Cardiac fibroblast (primary cell): ENCODE data around the gene ALK.

Experiments used
- DNase-seq, 2 donors: peaks; one replicate each; pipeline versions ENCODE4 v3.0.0 to v3.0.0-alpha.2; 2010; ENCODE audit warnings: low read depth in 2 of 2
- H3K4me3 ChIP-seq, 2 donors: replicated peaks in 1 of 2; 1 replicate in 1 of 2; 2 replicates in 1 of 2; pipeline ENCODE4 v1.5.1; 2011; ENCODE audit warnings: low read depth in 2 of 2, low read length in 2 of 2, mild to moderate bottlenecking in 2 of 2, moderate library complexity in 1 of 2
- TF ChIP-seq, protein P1 (sequence below): IDR thresholded peaks from one replicate; pipeline ENCODE4 v1.5.1; 2011; ENCODE audit warnings: low read depth, mild to moderate bottlenecking, low read length, inconsistent platforms

Gene ALK

DNA sequence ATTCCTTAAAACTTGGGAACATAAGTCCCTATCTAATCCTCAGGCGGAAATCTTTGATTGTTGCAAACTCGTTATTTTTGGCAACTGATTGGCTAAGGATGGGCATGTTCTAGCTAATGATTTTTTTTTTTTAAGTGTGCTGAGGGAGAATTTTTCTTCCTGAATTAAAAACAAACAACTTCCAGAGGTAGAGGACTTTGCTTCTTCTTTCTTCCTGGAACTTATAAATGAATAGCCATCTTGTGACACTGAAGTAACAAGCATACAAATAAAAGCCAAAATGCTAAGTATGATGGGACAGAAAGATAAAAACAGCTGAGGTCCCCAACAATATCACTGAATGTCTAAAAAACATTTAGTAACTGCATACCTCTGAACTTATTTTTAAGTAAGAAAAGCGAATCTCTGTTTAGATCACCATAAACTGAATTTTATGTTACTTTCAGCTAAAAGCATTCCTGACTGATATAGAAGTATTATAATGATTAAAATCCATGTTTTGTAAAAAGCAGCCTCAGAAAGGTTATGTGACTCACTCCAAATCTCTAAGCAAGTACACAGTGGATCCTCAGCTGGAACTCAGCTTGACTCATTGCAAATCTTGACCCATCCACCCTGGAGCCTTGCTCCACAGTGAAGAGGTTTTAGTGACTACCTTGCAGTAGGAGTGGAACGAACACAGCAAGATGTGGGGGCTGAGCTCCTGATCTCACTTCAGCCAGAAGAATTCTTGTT lies 461.8 kb downstream of the ALK start:
- no peak overlapping the region for H3K4me3 ChIP-seq
- DNase-seq, result peak; percentile 42 to 84
- TF ChIP-seq, protein P1, sequence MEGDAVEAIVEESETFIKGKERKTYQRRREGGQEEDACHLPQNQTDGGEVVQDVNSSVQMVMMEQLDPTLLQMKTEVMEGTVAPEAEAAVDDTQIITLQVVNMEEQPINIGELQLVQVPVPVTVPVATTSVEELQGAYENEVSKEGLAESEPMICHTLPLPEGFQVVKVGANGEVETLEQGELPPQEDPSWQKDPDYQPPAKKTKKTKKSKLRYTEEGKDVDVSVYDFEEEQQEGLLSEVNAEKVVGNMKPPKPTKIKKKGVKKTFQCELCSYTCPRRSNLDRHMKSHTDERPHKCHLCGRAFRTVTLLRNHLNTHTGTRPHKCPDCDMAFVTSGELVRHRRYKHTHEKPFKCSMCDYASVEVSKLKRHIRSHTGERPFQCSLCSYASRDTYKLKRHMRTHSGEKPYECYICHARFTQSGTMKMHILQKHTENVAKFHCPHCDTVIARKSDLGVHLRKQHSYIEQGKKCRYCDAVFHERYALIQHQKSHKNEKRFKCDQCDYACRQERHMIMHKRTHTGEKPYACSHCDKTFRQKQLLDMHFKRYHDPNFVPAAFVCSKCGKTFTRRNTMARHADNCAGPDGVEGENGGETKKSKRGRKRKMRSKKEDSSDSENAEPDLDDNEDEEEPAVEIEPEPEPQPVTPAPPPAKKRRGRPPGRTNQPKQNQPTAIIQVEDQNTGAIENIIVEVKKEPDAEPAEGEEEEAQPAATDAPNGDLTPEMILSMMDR, result no peak

- no peak for DNase-seq
- TF ChIP-seq, protein P1, result no peak
Measured at GRCh38 chr2:29456429-29456828, 465.0 kb downstream of the ALK start.

DNA sequence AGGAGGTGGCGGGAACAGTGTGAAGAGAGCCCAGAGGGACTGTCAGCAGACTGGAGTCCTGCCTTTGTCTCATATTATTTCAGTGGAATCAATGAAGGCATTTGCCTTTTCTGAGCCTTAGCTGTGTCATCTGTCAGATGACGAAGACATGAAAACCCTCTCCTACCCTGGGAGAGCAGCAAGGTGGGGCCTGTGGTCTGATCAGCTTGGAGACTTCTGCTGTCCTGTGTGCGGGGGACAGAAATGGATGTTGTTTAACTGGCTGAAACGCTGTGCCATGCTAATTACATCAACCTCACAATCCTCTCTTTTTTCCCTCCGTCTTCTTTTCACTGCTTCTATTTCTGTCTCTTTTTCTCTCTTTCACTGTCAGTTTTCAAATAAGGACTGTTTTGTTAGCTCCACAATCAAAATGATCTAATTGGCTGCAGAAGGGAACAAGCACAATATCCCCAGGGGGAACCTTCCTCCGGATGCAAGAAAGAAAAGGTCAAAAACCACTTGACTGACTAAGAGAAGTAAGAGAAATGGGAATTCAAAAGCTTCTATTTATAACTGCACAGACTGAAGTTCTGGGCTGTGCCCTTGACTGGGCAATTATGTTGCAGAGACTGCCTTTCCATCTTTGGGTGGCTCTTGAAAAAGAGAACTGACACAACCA lies 466.1 kb downstream of the ALK start:
- no peak overlapping the region for H3K4me3 ChIP-seq
- TF ChIP-seq, protein P1, result no peak
- DNase-seq, result peak; percentile 5 to 70

More at GRCh38 chr2:29456429-29456828, 465.0 kb downstream of the ALK start:
- H3K4me3 ChIP-seq, result no peak overlapping the region

DNA sequence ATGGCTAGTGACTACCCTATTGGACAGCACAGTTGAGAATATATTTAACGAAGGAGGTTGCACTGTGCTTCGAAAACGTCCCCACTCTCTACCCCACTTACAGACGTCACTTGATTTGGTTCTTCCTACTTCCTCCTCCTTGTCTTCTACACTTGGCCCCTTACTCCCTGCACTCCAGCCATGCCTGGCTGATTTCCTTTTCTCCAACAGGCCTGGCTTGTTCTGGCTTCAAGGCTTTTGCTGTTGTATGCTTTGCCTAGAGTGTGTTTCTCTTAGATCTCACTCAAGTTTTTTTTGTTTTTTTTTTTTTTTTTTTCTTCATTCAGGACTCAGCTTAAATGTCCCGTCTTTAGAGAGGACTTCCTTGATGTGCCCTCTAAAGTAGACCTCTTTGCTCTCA lies 469.4 kb downstream of the ALK start:
- no peak for DNase-seq
- TF ChIP-seq, protein P1, result no peak
- no peak overlapping the region for H3K4me3 ChIP-seq

DNA sequence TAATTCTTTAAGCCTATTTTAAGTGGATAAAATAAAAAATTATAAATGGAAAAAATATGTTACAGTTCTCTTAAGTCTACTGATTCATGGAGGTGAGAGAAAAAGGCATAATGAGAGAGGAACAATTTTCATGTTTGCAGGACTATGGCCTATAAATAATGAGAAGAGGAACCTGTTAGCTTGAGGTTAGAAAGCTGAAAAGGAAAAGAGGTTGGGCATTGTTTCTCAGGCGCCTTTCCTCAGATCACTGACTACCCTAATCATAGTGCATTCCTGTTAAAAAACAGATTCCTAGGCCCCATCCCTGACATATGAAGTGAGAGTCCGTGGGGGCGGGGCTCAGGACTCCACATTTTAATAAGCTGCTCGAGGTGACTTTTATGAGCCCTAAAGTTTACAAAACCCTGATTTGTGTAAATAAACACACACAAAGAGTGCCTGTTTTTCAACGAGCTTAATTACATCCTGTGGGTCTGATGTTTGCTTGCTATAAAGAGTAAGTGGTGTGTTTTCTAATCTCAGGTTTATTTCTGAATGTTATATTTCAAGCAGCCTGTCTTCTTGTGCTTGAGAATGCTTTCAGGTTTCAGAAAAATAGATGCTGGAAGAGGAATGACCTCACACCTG lies 470.7 kb downstream of the ALK start:
- DNase-seq, result no peak
- TF ChIP-seq, protein P1, result no peak
- no peak overlapping the region for H3K4me3 ChIP-seq

GRCh38 chr2:29449499-29449898 lies 471.9 kb downstream of the ALK start:
- no peak for DNase-seq
- H3K4me3 ChIP-seq, result no peak overlapping the region
- TF ChIP-seq, protein P1, result no peak
